A172 (cell line): ENCODE data around the gene SPDYE1. TPM values are rescaled to one million over a fixed set of nuclear protein-coding genes. Genes with fewer than 3 reads are reported as not detected.
"Not testable (repeated sequence)": the region's sequence is repeated elsewhere in the genome, so short reads cannot be mapped to it uniquely, and the experiment has no call there.

Source experiments
- DNase-seq: peaks from one replicate; pipeline ENCODE4 v3.0.0-alpha.2; 2015; ENCODE audit warnings: low spot score
- total RNA-seq: library from RNA; depleted of rRNA; stranded (reverse); fragments of >200 nt; shearing (Covaris generic); gene quantifications from 2 replicates; pipeline ENCODE4 v1.2.3, GENCODE V29; 2014; rRNA removed

The SPDYE1 gene
- total RNA-seq: not detected in 2 replicates

DNA sequence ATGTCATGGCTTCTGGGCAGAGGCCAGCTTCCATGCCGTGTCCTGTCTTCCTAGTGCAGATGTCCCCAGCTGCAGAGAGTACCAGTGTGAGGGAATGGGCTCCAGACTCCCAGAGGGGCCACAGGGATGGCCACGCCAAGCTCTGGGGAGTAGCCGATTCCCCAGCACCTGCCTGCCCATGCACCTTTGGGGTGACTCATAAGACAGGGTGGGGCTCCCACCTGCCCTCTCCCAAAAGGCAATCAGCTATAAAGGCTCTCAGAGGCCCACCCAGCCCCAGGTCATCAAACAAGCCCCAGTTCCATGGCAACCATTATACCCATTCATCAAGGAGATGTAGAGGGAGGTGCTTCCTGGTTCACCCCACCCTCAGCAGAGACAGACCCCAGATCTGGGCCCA lies at the start of gene SPDYE1:
TSS of gene SPDYE1 (plus strand) at position 366 of the 400 bp plus-strand sequence. CDS start 2,053 bp downstream, outside the sequence.
- not testable (repeated sequence) for DNase-seq

DNA sequence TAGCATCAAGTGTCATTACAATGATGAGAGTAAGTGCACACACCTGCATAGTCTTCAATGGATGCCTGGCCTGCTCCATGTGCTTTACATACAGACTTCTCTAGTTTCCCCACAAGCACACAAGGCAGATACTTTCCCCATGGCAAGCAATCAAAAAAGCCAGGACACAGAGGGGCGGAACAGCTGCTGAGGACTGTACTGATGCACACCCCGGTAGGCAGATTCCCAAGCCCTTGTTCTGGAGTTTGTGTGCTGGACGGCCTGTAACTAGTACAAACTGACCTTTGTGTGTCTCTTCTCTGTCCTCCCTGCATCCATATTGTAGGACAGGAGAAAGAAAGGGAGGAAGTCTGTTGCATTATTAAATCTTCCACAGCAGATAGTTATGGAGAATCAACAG lies 45.7 kb upstream of the SPDYE1 start:
- DNase-seq: no peak

- DNase-seq: no peak
Measured at GRCh38 chr7:43953071-43953470, 44.6 kb upstream of the SPDYE1 start.

- peak; percentile 75 for DNase-seq
Measured at GRCh38 chr7:43954524-43955228, 43.0 kb upstream of the SPDYE1 start.

DNA sequence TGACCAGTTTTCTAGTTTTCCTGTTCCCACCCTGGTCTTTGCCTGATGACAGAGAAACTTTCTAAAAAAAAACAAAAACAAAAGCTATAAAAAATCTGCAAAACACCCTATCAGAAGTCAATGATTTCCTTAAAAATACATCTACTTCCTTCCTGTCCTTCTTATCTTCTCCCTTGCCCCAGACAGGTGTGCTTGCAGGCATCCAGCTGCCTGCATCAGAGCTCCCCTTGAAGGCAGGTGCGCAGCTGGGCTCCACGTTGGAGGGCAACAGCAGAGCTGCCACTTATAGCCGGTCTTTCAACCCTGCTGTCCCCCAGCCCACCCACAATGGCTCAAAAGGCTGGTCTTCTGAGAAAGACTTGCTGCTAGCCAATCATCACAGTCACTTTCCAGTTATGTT lies 41.7 kb upstream of the SPDYE1 start:
- DNase-seq: no peak

GRCh38 chr7:43960933-43961332 lies 36.8 kb upstream of the SPDYE1 start:
- DNase-seq: no peak

DNA sequence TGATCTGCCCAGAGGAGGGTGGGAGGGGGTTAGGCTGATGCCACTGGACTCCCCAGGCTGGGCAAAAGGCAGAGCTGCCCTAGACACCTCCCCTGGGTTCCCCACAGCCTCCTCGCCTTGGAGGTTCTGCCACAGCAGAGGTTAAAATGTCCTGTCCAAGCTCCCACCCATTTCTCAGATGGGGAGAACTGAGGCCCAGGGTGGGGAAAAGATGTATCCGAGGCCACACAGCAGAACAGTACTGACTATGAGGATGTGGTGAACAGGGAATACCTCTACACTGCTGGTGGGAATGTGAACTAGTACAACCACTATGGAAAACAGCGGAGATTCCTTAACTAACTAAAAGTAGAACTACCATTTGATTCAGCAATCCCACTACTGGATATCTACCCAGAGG lies 31.3 kb upstream of the SPDYE1 start:
- not testable (repeated sequence) for DNase-seq

GRCh38 chr7:43968172-43969040 lies 29.3 kb upstream of the SPDYE1 start:
- peak; percentile 31 for DNase-seq

DNA sequence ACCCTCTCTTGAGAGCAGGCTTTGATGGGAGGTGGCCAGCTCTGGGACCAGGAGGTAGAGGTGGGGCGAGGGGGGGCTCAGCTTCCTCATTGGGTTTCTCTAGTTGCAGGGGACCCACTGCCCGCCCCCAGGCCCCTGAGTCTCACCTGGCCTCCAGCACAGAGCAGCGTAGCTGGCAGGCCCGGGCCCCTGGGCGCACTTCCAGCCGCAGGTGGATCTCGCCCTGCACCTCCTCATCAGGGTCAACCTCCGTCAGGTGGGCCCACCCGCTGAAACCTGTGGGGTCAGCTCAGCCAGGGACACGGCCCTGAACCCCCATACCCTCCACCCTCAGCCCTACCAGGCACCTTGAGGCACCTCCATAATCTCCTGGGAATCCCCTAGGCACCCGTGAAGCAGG lies 28.1 kb upstream of the SPDYE1 start:
- not testable (repeated sequence) for DNase-seq

GRCh38 chr7:43970698-43971097 lies 27.0 kb upstream of the SPDYE1 start:
- not testable (repeated sequence) for DNase-seq

DNA sequence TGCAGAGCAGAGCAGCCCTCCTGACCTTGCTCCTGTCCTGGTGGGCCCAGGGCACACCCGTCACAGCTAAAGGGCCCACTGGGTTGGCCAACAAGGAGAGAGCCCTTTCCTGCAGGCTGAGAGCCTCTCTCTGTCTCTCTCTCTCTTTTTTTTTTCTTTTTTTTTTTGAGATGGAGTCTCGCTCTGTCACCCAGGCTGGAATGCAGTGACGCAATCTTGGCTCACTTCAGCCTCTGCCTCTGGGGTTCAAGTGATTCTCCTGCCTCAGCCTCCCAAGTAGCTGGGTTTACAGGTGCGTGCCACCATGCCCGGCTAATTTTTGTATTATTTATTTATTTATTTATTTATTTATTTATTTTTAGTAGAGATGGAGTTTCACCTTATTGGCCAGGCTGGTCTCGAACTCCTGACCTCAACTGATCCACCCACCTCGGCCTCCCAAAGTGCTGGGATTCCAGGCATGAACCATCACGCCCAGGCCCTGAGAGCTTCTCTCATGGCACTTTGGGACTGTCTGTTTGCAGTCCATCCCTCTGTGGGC lies 23.6 kb upstream of the SPDYE1 start:
- not testable (repeated sequence) for DNase-seq

- DNase-seq: not testable (repeated sequence)
Measured at GRCh38 chr7:43974725-43975482, 22.8 kb upstream of the SPDYE1 start.

DNA sequence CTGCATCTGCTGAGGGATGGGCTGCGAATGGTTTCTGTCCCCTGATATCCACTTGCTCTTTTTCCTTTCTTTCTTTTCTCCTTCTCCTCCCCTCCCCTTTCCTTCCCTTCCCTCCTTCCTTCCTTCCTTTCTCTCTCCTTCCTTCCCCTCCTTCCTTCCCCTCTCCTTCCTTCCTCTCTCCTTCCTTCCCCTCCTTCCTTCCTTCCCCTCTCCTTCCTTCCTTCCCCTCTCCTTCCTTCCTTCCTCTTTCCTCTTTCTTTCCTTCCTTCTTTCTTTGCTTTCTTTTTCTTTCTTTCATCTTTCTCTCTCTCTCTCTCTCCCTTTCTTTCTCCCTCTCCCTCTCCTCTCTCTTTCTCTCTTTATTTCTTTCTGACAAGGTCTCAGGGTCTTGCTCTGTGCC lies 20.2 kb upstream of the SPDYE1 start:
- DNase-seq: no peak

GRCh38 chr7:43978102-43978501 lies 19.6 kb upstream of the SPDYE1 start:
- not testable (repeated sequence) for DNase-seq

DNA sequence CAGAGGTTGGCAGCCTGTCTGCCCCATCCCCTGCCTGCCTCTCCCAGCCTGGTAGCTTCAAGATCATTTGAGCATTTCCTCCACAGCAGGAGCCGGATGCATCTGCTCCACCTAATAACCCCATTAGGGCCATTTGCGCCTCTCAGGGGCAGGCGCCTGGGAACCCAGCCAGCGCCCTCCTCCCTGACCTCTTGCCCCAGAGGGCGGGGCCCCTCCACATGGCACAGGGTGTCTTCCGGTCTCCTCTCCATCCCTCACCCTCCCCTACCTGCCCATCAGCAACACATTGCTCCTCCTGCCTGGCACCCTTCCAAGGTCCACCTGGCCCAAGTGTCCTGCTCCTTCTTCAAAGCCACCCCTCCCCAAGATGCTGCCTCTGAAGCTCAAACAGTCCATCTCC lies 14.8 kb upstream of the SPDYE1 start:
- DNase-seq: not testable (repeated sequence)

DNA sequence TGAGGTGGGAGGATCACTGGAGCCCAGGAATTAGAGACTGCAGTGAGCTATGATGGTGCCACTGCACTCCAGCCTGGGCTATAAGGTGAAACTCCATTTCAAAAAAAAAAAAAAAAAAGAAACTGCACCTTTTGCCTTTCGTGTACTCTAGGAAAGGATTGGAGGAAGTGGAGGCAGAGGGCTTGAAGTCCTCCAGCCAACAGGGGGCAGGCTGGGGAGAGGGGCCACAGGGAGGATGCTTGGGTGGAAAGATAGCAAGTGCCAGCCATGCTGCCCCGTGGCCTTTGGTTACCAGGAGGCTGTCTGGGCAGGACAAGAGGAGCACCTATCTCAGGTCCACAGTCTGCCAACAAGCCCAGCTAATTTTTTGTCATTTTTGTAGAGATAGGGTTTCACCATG lies 14.0 kb upstream of the SPDYE1 start:
- DNase-seq: not testable (repeated sequence)

DNA sequence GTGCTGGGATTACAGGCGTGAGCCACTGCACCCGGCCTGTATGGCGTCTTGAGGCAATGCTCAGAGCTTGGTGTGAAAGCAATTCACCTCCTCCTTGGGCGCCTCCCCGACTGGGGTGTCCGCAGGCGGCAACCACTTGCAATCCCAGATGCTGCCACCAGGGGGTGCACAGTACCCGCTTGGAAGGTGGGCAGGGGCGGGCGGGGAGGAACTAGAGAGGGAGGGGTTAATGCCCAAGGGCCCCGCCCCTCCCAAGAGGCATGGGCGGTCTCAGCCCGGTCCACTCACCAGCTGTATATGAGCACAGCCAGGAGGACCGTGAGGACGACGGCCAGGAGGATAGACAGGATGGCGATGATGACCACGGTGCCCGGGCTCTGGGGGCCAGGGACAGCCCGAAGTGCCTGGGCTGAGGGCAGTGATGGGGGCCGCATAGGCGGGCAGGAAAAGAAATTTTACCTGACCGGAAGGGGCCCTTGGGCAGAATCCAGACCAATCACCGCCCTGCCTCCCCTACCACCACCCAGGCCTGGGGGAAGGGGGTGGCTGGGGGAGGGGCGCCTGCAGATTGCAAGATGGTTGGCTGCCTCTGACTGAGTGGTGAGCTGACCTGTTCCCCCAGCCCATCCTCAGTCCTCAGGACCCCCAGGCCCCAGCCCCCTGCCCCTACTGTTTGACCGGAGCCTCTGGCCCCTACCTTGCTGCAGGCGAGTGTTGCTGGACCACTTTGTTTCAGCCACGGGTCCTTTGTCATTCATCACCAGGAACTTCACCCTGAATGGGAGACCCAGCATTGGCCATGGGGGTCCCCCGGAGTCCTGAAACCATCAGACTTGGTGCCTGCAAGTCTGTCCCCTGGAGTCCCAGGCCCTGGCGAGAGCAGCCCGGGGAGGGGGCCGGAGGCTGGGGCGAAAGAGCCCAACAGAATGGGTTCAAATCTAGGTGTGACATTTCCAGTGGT lies 11.5 kb upstream of the SPDYE1 start:
- DNase-seq: peak; percentile 61

GRCh38 chr7:43987476-43987875 lies 10.2 kb upstream of the SPDYE1 start:
- DNase-seq: not testable (repeated sequence)

- DNase-seq: not testable (repeated sequence)
Measured at GRCh38 chr7:43990011-43990585, 7.6 kb upstream of the SPDYE1 start.

DNA sequence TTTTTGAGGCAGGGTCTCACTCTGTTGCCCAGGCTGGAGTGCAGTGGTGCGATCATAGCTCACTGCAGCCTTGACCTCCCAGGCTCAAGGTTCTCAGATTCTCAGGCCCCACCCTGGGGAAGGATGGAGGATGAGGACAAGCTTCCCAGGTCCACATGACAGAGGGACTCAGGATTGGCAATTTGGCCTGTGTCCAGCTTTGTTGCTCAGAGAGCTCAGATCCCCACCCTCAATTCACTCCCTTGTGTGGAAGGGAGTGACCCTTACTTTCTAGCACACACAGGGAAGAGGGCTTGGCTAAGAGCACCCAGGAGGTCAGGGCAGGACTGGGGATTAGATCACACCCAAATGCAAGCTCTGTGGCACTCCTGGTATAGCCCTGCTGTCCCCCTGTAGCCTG lies 6.9 kb upstream of the SPDYE1 start:
- DNase-seq: not testable (repeated sequence)
